NCI-H748 (cell line): ENCODE data around the gene LAMTOR2.
A peak's percentile ranks its signal among the peaks of the same experiment; 100 is the strongest.

Experiments used
- DNase-seq: peaks from one replicate; lab custom pipeline; 2025; ENCODE audit not compliant: unreplicated experiment; lab: John Stamatoyannopoulos, UW

Gene LAMTOR2

DNA sequence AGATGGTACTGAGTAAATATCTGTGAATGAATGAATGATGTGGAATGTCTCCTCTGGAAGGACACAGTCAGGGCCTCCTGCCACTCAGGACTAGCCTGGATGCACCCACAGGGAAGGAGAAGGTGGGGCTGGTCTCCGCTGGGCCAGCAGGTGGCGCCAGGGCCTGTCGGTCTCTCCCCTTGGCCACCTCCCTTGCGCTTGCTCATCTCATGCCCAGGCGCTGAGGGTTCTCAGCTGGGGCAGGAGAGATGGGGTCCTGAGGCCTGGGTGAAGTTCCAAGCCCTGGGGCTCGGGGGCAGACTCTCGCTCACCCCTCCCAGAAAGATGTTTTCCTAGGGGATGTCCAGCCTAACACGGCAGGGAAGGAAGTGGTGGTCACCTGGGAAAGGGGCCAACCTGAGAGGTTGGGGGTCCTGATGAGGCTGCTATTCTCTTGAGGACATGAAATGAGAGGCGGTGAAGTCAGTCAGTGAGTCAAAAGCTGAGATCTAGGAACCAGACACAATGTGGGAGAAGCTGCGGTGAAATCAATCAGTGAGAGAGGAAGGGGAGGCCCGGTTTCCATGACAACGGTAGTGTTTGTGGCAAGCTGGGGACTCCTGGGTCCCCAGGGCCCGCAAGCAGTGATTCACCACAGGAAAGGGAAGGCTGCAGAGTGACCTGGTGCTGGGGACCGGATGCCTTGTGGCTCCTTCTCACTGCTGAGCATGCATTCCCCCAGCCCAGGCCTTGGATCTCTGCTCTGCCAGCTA, 42.2 kb downstream of the LAMTOR2 start:
- peak; percentile 74 for DNase-seq

- DNase-seq = no peak
Observed at GRCh38 chr1:156097499-156098178, 43.1 kb downstream of the LAMTOR2 start.

- DNase-seq = no peak
Observed at GRCh38 chr1:156098784-156099183, 44.2 kb downstream of the LAMTOR2 start.

DNA sequence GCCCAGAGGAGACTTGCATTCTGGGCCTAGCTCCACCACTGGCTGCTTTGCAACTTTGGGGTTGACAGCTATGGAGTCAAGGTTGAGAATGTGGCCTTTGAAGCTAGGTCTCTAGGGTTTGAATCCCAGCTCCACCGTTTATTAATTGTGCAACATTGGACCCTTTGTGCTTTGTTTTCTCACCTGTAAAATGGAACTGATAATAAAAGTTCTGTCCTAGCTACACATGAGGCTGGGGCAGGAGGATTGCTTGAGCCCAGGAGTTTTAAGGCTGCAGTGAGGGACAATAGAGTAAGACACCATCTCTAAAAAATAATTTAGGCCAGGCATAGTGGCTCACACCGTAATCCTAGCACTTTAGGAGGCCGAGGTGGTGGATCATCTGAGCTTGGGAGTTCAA, 44.7 kb downstream of the LAMTOR2 start:
- no peak for DNase-seq

- no peak for DNase-seq
Observed at GRCh38 chr1:156100205-156100995, 45.8 kb downstream of the LAMTOR2 start.

GRCh38 chr1:156101880-156102279, 47.3 kb downstream of the LAMTOR2 start:
- DNase-seq = no peak

- DNase-seq = no peak
Observed at GRCh38 chr1:156102633-156103511, 48.3 kb downstream of the LAMTOR2 start.

GRCh38 chr1:156103521-156103947, 49.0 kb downstream of the LAMTOR2 start:
- no peak for DNase-seq

GRCh38 chr1:156104065-156104810, 49.7 kb downstream of the LAMTOR2 start:
- DNase-seq = peak; percentile 73

DNA sequence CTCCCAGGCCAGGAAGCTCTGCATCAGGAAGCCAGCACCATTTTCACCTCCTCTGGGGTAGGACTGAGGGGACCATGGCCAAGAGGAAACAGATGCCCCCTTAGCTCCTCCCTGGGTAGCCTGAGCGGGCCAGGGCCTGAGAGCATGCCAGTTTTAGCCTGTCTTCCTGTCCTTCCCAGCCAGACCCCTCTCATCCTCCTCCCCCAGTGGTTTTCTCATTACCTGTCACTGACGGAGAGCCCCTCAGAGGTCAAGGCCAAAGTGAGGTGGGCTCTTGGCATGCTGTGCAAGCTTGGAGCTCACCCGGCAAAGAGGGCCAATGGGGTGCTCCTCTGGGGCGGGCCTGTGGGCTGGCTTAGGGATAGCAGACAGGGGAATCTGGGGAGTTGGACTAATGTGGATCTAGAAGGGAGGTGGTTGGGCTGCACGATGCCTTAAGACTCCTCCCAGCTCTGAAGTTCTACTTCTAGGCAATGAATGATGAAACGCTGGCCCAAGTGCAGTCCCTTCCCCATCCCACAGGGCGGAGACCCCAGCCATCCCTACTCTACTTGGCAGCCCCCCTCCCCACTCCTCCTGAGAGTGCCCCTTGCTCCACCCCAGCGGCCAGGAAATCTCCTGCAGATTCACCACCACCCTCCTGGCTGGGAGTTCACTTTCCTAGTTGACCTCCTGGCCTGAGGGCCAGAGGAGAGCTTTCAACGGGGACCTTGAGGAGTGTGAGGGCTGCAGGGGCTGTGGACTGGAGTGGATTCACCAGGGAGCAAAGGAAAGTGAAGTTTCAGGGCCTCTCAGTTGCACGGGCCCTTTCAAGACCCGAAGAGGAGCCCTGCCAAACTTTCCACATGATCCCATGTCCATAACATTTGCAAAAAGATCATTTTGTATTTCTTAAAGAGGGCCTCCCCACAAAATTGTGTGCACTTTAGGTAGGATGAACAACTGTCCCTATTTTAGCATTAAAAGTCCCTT, 50.6 kb downstream of the LAMTOR2 start:
- DNase-seq = no peak

DNA sequence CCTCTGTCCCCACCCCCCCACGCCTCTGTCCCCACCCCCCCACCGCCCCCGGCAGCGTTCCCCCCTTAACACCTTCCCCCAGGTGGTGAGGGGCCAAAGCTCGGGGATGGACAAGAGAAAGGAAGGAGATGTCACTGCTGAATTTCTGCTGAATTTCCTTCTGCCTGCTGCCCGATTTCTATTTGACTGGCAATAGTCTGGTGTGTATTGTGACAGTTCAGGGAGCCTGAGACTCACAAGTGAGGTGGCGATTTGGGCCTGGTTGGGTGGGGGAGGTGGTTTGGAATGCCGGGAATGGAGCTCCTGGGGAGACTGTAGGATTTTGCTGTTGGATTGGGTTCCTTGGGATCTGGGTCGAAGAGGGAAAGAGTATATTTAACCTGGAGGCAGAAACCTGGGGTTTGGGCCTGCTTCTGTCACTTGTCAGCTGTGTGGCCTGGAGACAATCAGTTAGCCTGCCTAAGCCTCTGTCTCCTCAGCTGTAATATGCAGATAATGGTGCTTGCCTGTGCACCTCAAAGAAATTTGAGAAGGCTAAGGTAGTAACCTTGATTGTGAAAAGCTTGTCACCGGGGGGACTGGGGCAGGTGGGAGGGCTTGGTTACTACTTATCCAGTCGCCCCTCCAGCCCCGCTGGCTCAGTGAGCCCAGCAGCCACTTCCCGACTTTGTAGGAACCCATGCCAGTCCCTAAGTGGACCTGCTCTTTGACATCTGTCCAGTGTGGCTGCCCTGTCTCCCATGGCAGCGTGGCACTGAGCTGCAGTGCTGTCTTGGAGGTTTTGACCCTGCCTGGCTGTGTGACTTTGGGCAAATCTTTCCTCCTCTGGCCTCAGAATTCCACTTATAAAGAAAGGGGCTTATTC, 52.3 kb downstream of the LAMTOR2 start:
- no peak for DNase-seq

DNA sequence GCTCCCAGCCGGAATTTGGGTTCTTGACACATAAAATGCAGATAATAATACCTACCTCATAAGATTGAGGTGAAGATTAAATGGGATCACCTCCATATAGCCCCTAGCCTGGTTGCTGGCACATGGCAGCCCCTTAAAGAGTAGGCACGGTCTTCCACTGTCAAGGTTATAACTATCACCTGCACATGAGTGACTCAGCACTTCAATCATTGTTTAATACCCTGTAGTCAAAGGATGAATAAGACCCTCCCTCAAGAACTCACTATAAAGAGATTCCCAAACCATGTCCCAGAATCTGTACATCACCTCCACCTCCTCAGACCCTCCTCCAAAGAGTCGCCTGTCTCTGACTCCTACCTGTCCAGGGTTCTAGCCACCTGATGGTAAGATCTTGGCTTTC, 53.5 kb downstream of the LAMTOR2 start:
- no peak for DNase-seq
